Astrocyte (in vitro differentiated cells and primary cell): Measurements from ENCODE around the gene PSG1.
"Not testable (repeated sequence)": the region's sequence is repeated elsewhere in the genome, so short reads cannot be mapped to it uniquely, and the experiment has no call there.

ENCODE experiments used
- CTCF ChIP-seq: IDR thresholded peaks from 2 replicates; pipeline ENCODE4 v1.5.1; 2011; ENCODE audit warnings: low read depth, mild to moderate bottlenecking, inconsistent platforms, low read length, moderate library complexity; ENCODE audit not compliant: insufficient read depth
- EZH2 ChIP-seq: IDR thresholded peaks from 2 replicates; pipeline ENCODE4 v1.6.1; 2012; ENCODE audit warnings: mild to moderate bottlenecking, low read length, inconsistent platforms; ENCODE audit not compliant: insufficient read depth

GRCh38 chr19:42821306-42821977 is 58.1 kb downstream of the PSG1 start:
- not testable (repeated sequence) for TF ChIP-seq CTCF, EZH2
